Measurements from ENCODE around the gene SOX10.

GRCh38 chr22:37959231-37959825 lies 25.0 kb downstream of the SOX10 start:
- TF ChIP-seq REST (IDR thresholded peaks at IDR 0.05; ENCODE audit: insufficient read depth in 1 of 2, low read depth in 2 of 2, low read length in 2 of 2) (no peak), POLR2AphosphoS5 (IDR thresholded peaks at IDR 0.05; ENCODE audit: low read depth, low read length) (no peak), TAF1 (IDR thresholded peaks at IDR 0.05; ENCODE audit: borderline replicate concordance, insufficient read depth, low read length) (no peak), SIN3A (IDR thresholded peaks at IDR 0.05; ENCODE audit: borderline replicate concordance, insufficient read depth, low read length) (no peak)
